Measurements from ENCODE around the gene ADAMTS17. TPM values are rescaled to one million over a fixed set of nuclear protein-coding genes. Genes with fewer than 3 reads are reported as not detected.

Gene ADAMTS17
- polyA plus RNA-seq, 5 donors = 1.9 to 4.1 (median 3.0) TPM

Other genes with a start within 250 kb of the ADAMTS17 start
- under 1 TPM; 0.08 to 0.30 (median 0.18) TPM for gene CERS3, start 187.0 kb upstream of the ADAMTS17 start, polyA plus RNA-seq (ENCODE audit: insufficient read depth in 1 of 5, insufficient read length in 5 of 5, low replicate concordance in 1 of 5)

Measured in right lung (tissue), 5 donors.